Lower leg skin (tissue), 3 donors: ENCODE measurements around the gene RGS9BP.

ENCODE experiments used
- CTCF ChIP-seq, 3 donors: fragments of 450-650 bp; IDR thresholded peaks; one replicate each; pipeline ENCODE4 v1.5.1; 2016; ENCODE audit warnings: antibody characterized with exemption in 3 of 3, mild to moderate bottlenecking in 3 of 3, moderate library complexity in 2 of 3
- POLR2A ChIP-seq, 2 donors: fragments of 450-650 bp; IDR thresholded peaks; one replicate each; pipeline ENCODE4 v1.6.1; 2016 to 2017; ENCODE audit warnings: antibody characterized with exemption in 2 of 2, mild to moderate bottlenecking in 1 of 2, moderate library complexity in 1 of 2

- TF ChIP-seq CTCF (IDR thresholded peaks at IDR 0.05) (no peak), POLR2A (IDR thresholded peaks at IDR 0.05) (no peak)
These were observed 16.5 kb downstream of the RGS9BP start for GRCh38 chr19:32691952-32692726.
